ENCODE results near the gene ING5. TPM values are rescaled to one million over a fixed set of nuclear protein-coding genes. Genes with fewer than 3 reads are reported as not detected.

ING5 gene
- total RNA-seq, 4 donors from 2014 or later, result 37.4 to 94.3 (median 56.3) TPM

GRCh38 chr2:241677392-241677791 lies 24.4 kb upstream of the ING5 start:
- Histone ChIP-seq H3K4me3 (no peak overlapping the region), H3K4me1 (peaks cover 0 to 10% (median 2%) of the 10 kb centered on the region in 4 donors), H3K27me3 (no peaks in the 10 kb centered on the region), H3K36me3 (peaks cover 0 to under 1% (median 0%) of the 10 kb centered on the region in 4 donors), H3K9me3 (no peaks in the 10 kb centered on the region), H3K27ac (no peak overlapping the region)
- intact Hi-C loops (cut with DNase I; ENCODE audit: low total_unique reads), result no loop called here
- WGBS, 2 donors (ENCODE audit: low coverage in 1 of 2), result 96% methylated on average over 24 of the region's 24 CpGs; no CpG with 5 or more reads in 1 of the 2 donors
- in situ Hi-C loops (cut with MboI; ENCODE audit: low pct_ligation_motif_present in 1 of 4, low pct_unique_long_range_greater_than_20kb in 1 of 4, low sequenced_read_pairs in 3 of 4), result no loop called here
- no peak for DNase-seq
- TF ChIP-seq POLR2A (IDR thresholded peaks at IDR 0.05) (no peak), POLR2AphosphoS5 (IDR thresholded peaks at IDR 0.05) (no peak)

- in situ Hi-C loops (cut with MboI; ENCODE audit: low pct_ligation_motif_present in 1 of 4, low pct_unique_long_range_greater_than_20kb in 1 of 4, low sequenced_read_pairs in 3 of 4), result no loop called here
- WGBS, 2 donors (ENCODE audit: low coverage in 1 of 2), result 70 to 89% methylated on average over 2 to 18 of the region's 18 CpGs
- TF ChIP-seq POLR2A (IDR thresholded peaks at IDR 0.05), result no peak
- no peak for TF ChIP-seq CTCF (IDR thresholded peaks at IDR 0.05)
- TF ChIP-seq EP300 (IDR thresholded peaks at IDR 0.05; ENCODE audit: low read depth), result no peak
- TF ChIP-seq POLR2AphosphoS5 (IDR thresholded peaks at IDR 0.05), result no peak
- no peak overlapping the region for H3K4me3 ChIP-seq
- H3K36me3 ChIP-seq, result no peaks in the 10 kb centered on the region
- intact Hi-C loops (cut with DNase I; ENCODE audit: low total_unique reads), result no loop called here
- no peaks in the 10 kb centered on the region for H3K9me3 ChIP-seq
- DNase-seq, result no peak
- H3K27ac ChIP-seq, result no peak overlapping the region
- peaks cover 0 to 10% (median 2%) of the 10 kb centered on the region in 4 donors for H3K4me1 ChIP-seq
- no peaks in the 10 kb centered on the region for H3K27me3 ChIP-seq
These were observed 23.5 kb upstream of the ING5 start for GRCh38 chr2:241678307-241678706.

- intact Hi-C loops (cut with DNase I; ENCODE audit: low total_unique reads), result loop anchor here (1.0 kb wide), 1 partner anchor 35 kb away; no protein-coding TSS in a partner anchor
- Histone ChIP-seq H3K4me1 (peaks cover 0 to 10% (median 2%) of the 10 kb centered on the region in 4 donors), H3K27me3 (no peaks in the 10 kb centered on the region), H3K27ac (no peak overlapping the region), H3K36me3 (no peaks in the 10 kb centered on the region), H3K9me3 (no peaks in the 10 kb centered on the region), H3K4me3 (no peak overlapping the region)
- in situ Hi-C loops (cut with MboI; ENCODE audit: low pct_ligation_motif_present in 1 of 4, low pct_unique_long_range_greater_than_20kb in 1 of 4, low sequenced_read_pairs in 3 of 4), result no loop called here
- TF ChIP-seq EP300 (IDR thresholded peaks at IDR 0.05; ENCODE audit: low read depth) (no peak), POLR2A (IDR thresholded peaks at IDR 0.05) (no peak), POLR2AphosphoS5 (IDR thresholded peaks at IDR 0.05) (no peak), CTCF (IDR thresholded peaks at IDR 0.05) (no peak)
- no peak for DNase-seq
- 86 to 93% methylated on average over 3 to 22 of the region's 22 CpGs for WGBS, 2 donors (ENCODE audit: low coverage in 1 of 2)
These were observed 22.9 kb upstream of the ING5 start for GRCh38 chr2:241678784-241679540.

GRCh38 chr2:241680044-241680443 lies 21.8 kb upstream of the ING5 start:
- Histone ChIP-seq H3K27me3 (no peaks in the 10 kb centered on the region), H3K4me3 (no peak overlapping the region), H3K36me3 (no peaks in the 10 kb centered on the region), H3K27ac (no peak overlapping the region), H3K9me3 (no peaks in the 10 kb centered on the region), H3K4me1 (peaks cover 0 to 12% (median 2%) of the 10 kb centered on the region in 4 donors)
- DNase-seq, result no peak
- TF ChIP-seq POLR2A (IDR thresholded peaks at IDR 0.05) (no peak), EP300 (IDR thresholded peaks at IDR 0.05; ENCODE audit: low read depth) (no peak), CTCF (IDR thresholded peaks at IDR 0.05) (no peak), POLR2AphosphoS5 (IDR thresholded peaks at IDR 0.05) (no peak)
- whole genome bisulfite sequencing, 2 donors (ENCODE audit: low coverage in 1 of 2), result 89 to 91% methylated on average over 6 to 12 of the region's 12 CpGs
- in situ Hi-C loops (cut with MboI; ENCODE audit: low pct_ligation_motif_present in 1 of 4, low pct_unique_long_range_greater_than_20kb in 1 of 4, low sequenced_read_pairs in 3 of 4), result no loop called here
- intact Hi-C loops (cut with DNase I; ENCODE audit: low total_unique reads), result no loop called here

All from transverse colon (tissue), 4 donors.